SK-N-SH (cell line): ENCODE results near the gene PNPLA1.

Experiments used
- CTCF ChIP-seq: fragments of 200-600 bp; sonication (generic); IDR thresholded peaks from 2 replicates; pipeline ENCODE4 v1.6.1; 2017; ENCODE audit warnings: antibody characterized with exemption, mild to moderate bottlenecking, moderate library complexity
- EP300 ChIP-seq, 2 experiments: IDR thresholded peaks; 2 replicates each; pipeline versions ENCODE4 v1.4.0 to v1.6.1; 2012; ENCODE audit warnings: borderline replicate concordance in 1 of 2, low read depth in 1 of 2, low read length in 1 of 2
- FOXJ3 ChIP-seq: sonication (generic); formaldehyde crosslinking; IDR thresholded peaks from 2 replicates; pipeline ENCODE4 v1.5.1; 2020; ENCODE audit warnings: mild to moderate bottlenecking, missing genetic modification reagents
- MAX ChIP-seq: IDR thresholded peaks from 2 replicates; pipeline ENCODE4 v1.4.0; 2012; ENCODE audit warnings: low read depth
- MEF2A ChIP-seq: IDR thresholded peaks from 2 replicates; pipeline ENCODE4 v1.4.0; 2012; ENCODE audit warnings: low read depth, borderline replicate concordance
- POLR2AphosphoS5 ChIP-seq: IDR thresholded peaks from 2 replicates; pipeline ENCODE4 v1.6.1; 2012; ENCODE audit warnings: low read depth, low read length
- SIN3A ChIP-seq: IDR thresholded peaks from 2 replicates; pipeline ENCODE4 v1.6.1; 2012; ENCODE audit warnings: low read depth, mild to moderate bottlenecking, low read length, moderate library complexity, borderline replicate concordance
- USF2 ChIP-seq: fragments of 150-350 bp; IDR thresholded peaks from 2 replicates; pipeline ENCODE4 v1.6.1; 2017; ENCODE audit warnings: antibody characterized with exemption, low read length, low read depth, borderline replicate concordance
- YY1 ChIP-seq: IDR thresholded peaks from 2 replicates; pipeline ENCODE4 v1.4.0; 2012; ENCODE audit warnings: low read depth, mild to moderate bottlenecking
- ZBTB33 ChIP-seq: IDR thresholded peaks from 2 replicates; pipeline ENCODE4 v1.4.0; 2012; ENCODE audit warnings: low read depth, borderline replicate concordance

- TF ChIP-seq FOXJ3 (CRISPR knock-in tag) (no peak), CTCF (no peak), MEF2A (no peak), ZBTB33 (no peak), EP300 (IDR thresholded peaks at IDR 0.05; ENCODE audit: borderline replicate concordance in 1 of 2, low read depth in 1 of 2, low read length in 1 of 2) (no peak), MAX (no peak), SIN3A (no peak), POLR2AphosphoS5 (no peak), USF2 (no peak), YY1 (no peak)
Measured at GRCh38 chr6:36263390-36264000, 6.4 kb upstream of the PNPLA1 start.
